OCI-LY7 (cell line): ENCODE data around the gene GLB1L2. TPM values are rescaled to one million over a fixed set of nuclear protein-coding genes. Genes with fewer than 3 reads are reported as not detected.

Experiments
- BruUV-seq: library from RNA; stranded (reverse); fragments of 400-500 nt; replicated peaks from 2 replicates; lab custom pipeline; 2021; lab: Mats Ljungman, UMichigan
- CTCF ChIA-PET: fragments of 300-600 bp; sonication (Branson Sonifier 250); formaldehyde crosslinking; loops from one replicate; lab custom pipeline; 2022; ENCODE audit warnings: antibody characterized with exemption; ENCODE audit not compliant: unreplicated experiment; lab: Charles Lee
- POLR2A ChIA-PET: fragments of 300-600 bp; sonication (Branson Sonifier 250); formaldehyde crosslinking; loops from one replicate; lab custom pipeline; 2022; ENCODE audit warnings: antibody characterized with exemption; lab: Charles Lee
- DNase-seq: peaks from one replicate; pipeline ENCODE4 v3.0.0-alpha.2; 2015; ENCODE audit warnings: low spot score
- H2AFZ ChIP-seq: fragments of 200-600 bp; sonication (generic), shearing (Covaris generic); 2 replicates; pipeline ENCODE4 v1.6.1; 2014; ENCODE audit warnings: mild to moderate bottlenecking, antibody characterized with exemption, low read length, moderate library complexity
- H3K27ac ChIP-seq: fragments of 200-600 bp; sonication (generic); 2 replicates; pipeline ENCODE4 v1.5.1; 2014; ENCODE audit warnings: mixed run types, low read depth, mild to moderate bottlenecking, moderate library complexity, low read length, inconsistent platforms; ENCODE audit not compliant: poor library complexity, severe bottlenecking
- H3K36me3 ChIP-seq: fragments of 200-600 bp; sonication (generic); 2 replicates; pipeline ENCODE4 v1.6.1; 2014; ENCODE audit warnings: mild to moderate bottlenecking, antibody characterized with exemption, low read length, moderate library complexity, mixed read lengths; ENCODE audit not compliant: insufficient read depth
- H3K4me1 ChIP-seq: fragments of 200-600 bp; sonication (generic); 2 replicates; pipeline ENCODE4 v1.5.1; 2014; ENCODE audit warnings: mild to moderate bottlenecking, low read length; ENCODE audit not compliant: insufficient read depth, poor library complexity, severe bottlenecking
- H3K4me2 ChIP-seq: fragments of 200-600 bp; sonication (generic); 2 replicates; pipeline ENCODE4 v1.6.1; 2014; ENCODE audit warnings: mild to moderate bottlenecking, low read length
- H3K4me3 ChIP-seq: fragments of 200-600 bp; sonication (generic); 2 replicates; pipeline ENCODE4 v1.5.1; 2014; ENCODE audit warnings: mild to moderate bottlenecking, low read depth, low read length; ENCODE audit not compliant: poor library complexity, severe bottlenecking
- H3K79me2 ChIP-seq: fragments of 200-600 bp; sonication (generic); 2 replicates; pipeline ENCODE4 v1.6.1; 2016; ENCODE audit warnings: low read depth, mild to moderate bottlenecking, low read length, moderate library complexity, mixed read lengths; ENCODE audit not compliant: insufficient read depth
- H3K9me2 ChIP-seq: fragments of 200-600 bp; sonication (generic); 2 replicates; pipeline ENCODE4 v1.6.1; 2016; ENCODE audit warnings: mild to moderate bottlenecking, low read length, mixed read lengths; ENCODE audit not compliant: insufficient read depth
- H3K9me3 ChIP-seq: fragments of 200-600 bp; sonication (generic); 2 replicates; pipeline ENCODE4 v1.6.1; 2014; ENCODE audit warnings: mild to moderate bottlenecking, mixed run types, low read length, mixed read lengths
- H4K20me1 ChIP-seq: fragments of 200-600 bp; sonication (generic); 2 replicates; pipeline ENCODE4 v1.6.1; 2014; ENCODE audit warnings: mild to moderate bottlenecking, antibody characterized with exemption, low read length, moderate library complexity, mixed read lengths; ENCODE audit not compliant: insufficient read depth
- CTCF ChIP-seq: fragments of 200-600 bp; sonication (generic); conservative IDR thresholded peaks from 2 replicates; pipeline ENCODE4 v1.5.1; 2014; ENCODE audit warnings: mild to moderate bottlenecking, antibody characterized with exemption, low read length, moderate library complexity, mixed read lengths
- EZH2phosphoT487 ChIP-seq: fragments of 200-600 bp; sonication (generic); IDR thresholded peaks from 2 replicates; pipeline ENCODE4 v1.6.1; 2018; ENCODE audit warnings: low read depth, borderline replicate concordance, mild to moderate bottlenecking, mixed run types, antibody characterized with exemption, low read length, moderate library complexity, mixed read lengths
- intact Hi-C: fragments of 100-400 bp; cut with micrococcal nuclease; formaldehyde crosslinking; loops from one replicate; pipeline ENCODE4 v1.10.0; 2022; ENCODE audit not compliant: unreplicated experiment
- total RNA-seq, 2 experiments: library from RNA; depleted of rRNA in 1 of 2; stranded (reverse); fragments of >200 nt in 1 of 2; shearing (Covaris generic) in 1 of 2; gene quantifications; 2 replicates each; pipeline ENCODE4 v1.2.3, GENCODE V29; 2014 to 2022

GLB1L2 gene
- total RNA-seq, 2 experiments from 2014 or later, result not detected

GRCh38 chr11:134290646-134291045, 41.1 kb upstream of the GLB1L2 start:
- no peaks in the 10 kb centered on the region for H4K20me1 ChIP-seq
- H2AFZ ChIP-seq, result no peak overlapping the region
- H3K36me3 ChIP-seq, result no peaks in the 10 kb centered on the region
- ChIA-PET POLR2A (no interaction called here), CTCF (no interaction called here)
- H3K4me2 ChIP-seq, result no peak overlapping the region
- no peak for TF ChIP-seq CTCF
- no peak for TF ChIP-seq EZH2phosphoT487
- DNase-seq, result no peak
- no peaks in the 10 kb centered on the region for H3K4me1 ChIP-seq
- no TSS peak for BruUV-seq
- intact Hi-C loops, result no loop called here
- H3K4me3 ChIP-seq, result no peak overlapping the region
- no peaks in the 10 kb centered on the region for H3K9me2 ChIP-seq
- H3K79me2 ChIP-seq, result no peaks in the 10 kb centered on the region
- H3K27ac ChIP-seq, result no peak overlapping the region
- H3K9me3 ChIP-seq, result no peaks in the 10 kb centered on the region

GRCh38 chr11:134291196-134291595, 40.6 kb upstream of the GLB1L2 start:
- BruUV-seq, result no TSS peak
- intact Hi-C loops, result no loop called here

More at GRCh38 chr11:134291196-134291595, 40.6 kb upstream of the GLB1L2 start:
- Histone ChIP-seq H3K4me3 (no peak overlapping the region), H4K20me1 (no peaks in the 10 kb centered on the region), H2AFZ (no peak overlapping the region), H3K79me2 (no peaks in the 10 kb centered on the region), H3K9me2 (no peaks in the 10 kb centered on the region), H3K4me2 (no peak overlapping the region), H3K36me3 (no peaks in the 10 kb centered on the region), H3K9me3 (no peaks in the 10 kb centered on the region), H3K27ac (no peak overlapping the region), H3K4me1 (no peaks in the 10 kb centered on the region)
- no peak for DNase-seq
- TF ChIP-seq CTCF (no peak), EZH2phosphoT487 (no peak)
- POLR2A ChIA-PET, result interaction anchor here (0.6 to 0.7 kb wide), 3 partner anchors 19 to 301 kb away, joined by 3 to 5 read pairs (median 4); no protein-coding TSS in a partner anchor
- CTCF ChIA-PET, result no interaction called here
